Astrocyte (in vitro differentiated cells and primary cell): Measurements from ENCODE around the gene MEG3. TPM values are rescaled to one million over a fixed set of nuclear protein-coding genes. Genes with fewer than 3 reads are reported as not detected.

Experiments used
- DNase-seq: peaks from one replicate; pipeline ENCODE4 v3.0.0-alpha.2; 2010; ENCODE audit warnings: low read depth
- FAIRE-seq: peaks from 2 replicates; lab custom pipeline; 2011; peaks lifted over from hg19 to GRCh38; lab: Jason Lieb, UNC
- H2AFZ ChIP-seq: 2 replicates; pipeline ENCODE4 v1.6.0; 2012; ENCODE audit warnings: low read depth, low read length, inconsistent platforms
- H3K27ac ChIP-seq: 2 replicates; pipeline ENCODE4 v1.5.1; 2011; ENCODE audit warnings: low read depth, low read length, inconsistent platforms
- H3K27me3 ChIP-seq: 2 replicates; pipeline ENCODE4 v1.6.0; 2011; ENCODE audit warnings: low read length, inconsistent platforms; ENCODE audit not compliant: insufficient read depth
- H3K36me3 ChIP-seq: 2 replicates; pipeline ENCODE4 v1.5.1; 2011; ENCODE audit warnings: low read length, inconsistent platforms; ENCODE audit not compliant: insufficient read depth
- H3K4me1 ChIP-seq: 2 replicates; pipeline ENCODE4 v1.5.1; 2011; ENCODE audit warnings: low read length, inconsistent platforms; ENCODE audit not compliant: insufficient read depth
- H3K4me2 ChIP-seq: 2 replicates; pipeline ENCODE4 v1.6.0; 2012; ENCODE audit warnings: low read length, inconsistent platforms
- H3K4me3 ChIP-seq: 2 replicates; pipeline ENCODE4 v1.5.1; 2011; ENCODE audit warnings: low read depth, mild to moderate bottlenecking, low read length, inconsistent platforms; ENCODE audit not compliant: insufficient read depth
- H3K79me2 ChIP-seq: 2 replicates; pipeline ENCODE4 v1.6.0; 2012; ENCODE audit warnings: mild to moderate bottlenecking, low read length, inconsistent platforms; ENCODE audit not compliant: insufficient read depth
- H3K9ac ChIP-seq: 2 replicates; pipeline ENCODE4 v1.6.0; 2012; ENCODE audit warnings: mild to moderate bottlenecking, low read length, inconsistent platforms
- H3K9me3 ChIP-seq: 2 replicates; pipeline ENCODE4 v1.5.1; 2012; ENCODE audit warnings: low read depth, mild to moderate bottlenecking, low read length, inconsistent platforms; ENCODE audit not compliant: insufficient read depth
- H4K20me1 ChIP-seq: 2 replicates; pipeline ENCODE4 v1.6.0; 2012; ENCODE audit warnings: low read length, inconsistent platforms; ENCODE audit not compliant: insufficient read depth
- H3K27ac Mint-ChIP-seq: one replicate; pipeline ENCODE4 v1.8.0; 2021; ENCODE audit warnings: mild to moderate bottlenecking, mixed read lengths; ENCODE audit not compliant: unreplicated experiment
- H3K27me3 Mint-ChIP-seq: one replicate; pipeline ENCODE4 v1.8.0; 2021; ENCODE audit warnings: low read depth, mixed read lengths; ENCODE audit not compliant: unreplicated experiment
- H3K36me3 Mint-ChIP-seq: one replicate; pipeline ENCODE4 v1.8.0; 2021; ENCODE audit warnings: low read depth, mixed read lengths; ENCODE audit not compliant: unreplicated experiment
- H3K4me1 Mint-ChIP-seq: one replicate; pipeline ENCODE4 v1.8.0; 2021; ENCODE audit warnings: low read depth, mixed read lengths; ENCODE audit not compliant: unreplicated experiment
- H3K4me3 Mint-ChIP-seq: one replicate; pipeline ENCODE4 v1.8.0; 2021; ENCODE audit warnings: mild to moderate bottlenecking, moderate library complexity, mixed read lengths; ENCODE audit not compliant: unreplicated experiment
- H3K9me3 Mint-ChIP-seq: one replicate; pipeline ENCODE4 v1.8.0; 2021; ENCODE audit warnings: mild to moderate bottlenecking, mixed read lengths; ENCODE audit not compliant: unreplicated experiment
- EZH2 ChIP-seq: IDR thresholded peaks from 2 replicates; pipeline ENCODE4 v1.6.1; 2012; ENCODE audit warnings: mild to moderate bottlenecking, low read length, inconsistent platforms; ENCODE audit not compliant: insufficient read depth
- total RNA-seq: library from RNA; stranded (reverse); gene quantifications from 2 replicates; pipeline ENCODE4 v1.2.1, GENCODE V29; 2021
- TF ChIP-seq, protein P1 (sequence below): IDR thresholded peaks from 2 replicates; pipeline ENCODE4 v1.5.1; 2011; ENCODE audit warnings: low read depth, mild to moderate bottlenecking, inconsistent platforms, low read length, moderate library complexity; ENCODE audit not compliant: insufficient read depth

MEG3 gene
- total RNA-seq, 1 donor from 2014 or later = not detected

DNA sequence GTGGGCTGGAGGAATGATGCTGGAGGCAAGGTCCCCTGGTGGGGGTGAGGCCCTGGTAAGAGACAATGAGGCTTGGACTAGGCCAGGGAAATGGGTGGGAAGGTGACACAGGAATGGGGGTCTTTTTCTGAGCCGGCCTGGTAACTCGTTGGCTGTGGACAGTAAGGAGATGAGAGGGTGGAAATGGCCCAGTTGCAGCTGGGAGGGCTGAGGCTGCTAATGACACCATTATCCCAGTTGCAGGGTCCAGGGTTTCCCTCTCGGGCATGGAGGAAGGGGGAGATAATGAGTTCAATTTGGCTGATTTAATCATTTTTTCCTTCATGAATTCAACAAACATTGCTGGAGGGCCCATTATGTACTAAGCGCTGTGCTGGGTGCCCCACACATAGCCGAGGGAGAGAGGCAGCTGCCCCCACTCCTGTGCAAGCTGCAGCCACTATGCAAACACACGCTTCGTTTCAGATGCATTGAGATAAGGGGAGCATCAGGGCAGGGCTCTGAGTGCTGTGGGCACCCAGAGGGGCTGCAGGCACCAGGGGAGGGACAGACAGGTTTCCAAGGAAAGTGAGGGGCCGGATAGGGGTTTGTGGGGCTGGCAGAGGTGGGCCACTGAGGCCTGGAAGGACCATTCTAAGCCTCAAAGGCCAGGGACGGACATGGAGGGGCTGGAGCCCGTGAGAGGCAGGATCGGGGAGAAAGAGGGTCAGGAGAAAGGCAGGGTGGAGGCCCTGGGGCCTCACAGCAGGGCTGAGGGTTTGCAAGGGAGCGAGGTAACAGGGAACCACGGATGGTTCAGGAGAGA is 43.2 kb upstream of the MEG3 start:
- no peak for DNase-seq
- Mint-ChIP-seq H3K27me3 (peaks cover 62% of the 10 kb centered on the region), H3K27ac (peak overlapping the region; percentile 69)

DNA sequence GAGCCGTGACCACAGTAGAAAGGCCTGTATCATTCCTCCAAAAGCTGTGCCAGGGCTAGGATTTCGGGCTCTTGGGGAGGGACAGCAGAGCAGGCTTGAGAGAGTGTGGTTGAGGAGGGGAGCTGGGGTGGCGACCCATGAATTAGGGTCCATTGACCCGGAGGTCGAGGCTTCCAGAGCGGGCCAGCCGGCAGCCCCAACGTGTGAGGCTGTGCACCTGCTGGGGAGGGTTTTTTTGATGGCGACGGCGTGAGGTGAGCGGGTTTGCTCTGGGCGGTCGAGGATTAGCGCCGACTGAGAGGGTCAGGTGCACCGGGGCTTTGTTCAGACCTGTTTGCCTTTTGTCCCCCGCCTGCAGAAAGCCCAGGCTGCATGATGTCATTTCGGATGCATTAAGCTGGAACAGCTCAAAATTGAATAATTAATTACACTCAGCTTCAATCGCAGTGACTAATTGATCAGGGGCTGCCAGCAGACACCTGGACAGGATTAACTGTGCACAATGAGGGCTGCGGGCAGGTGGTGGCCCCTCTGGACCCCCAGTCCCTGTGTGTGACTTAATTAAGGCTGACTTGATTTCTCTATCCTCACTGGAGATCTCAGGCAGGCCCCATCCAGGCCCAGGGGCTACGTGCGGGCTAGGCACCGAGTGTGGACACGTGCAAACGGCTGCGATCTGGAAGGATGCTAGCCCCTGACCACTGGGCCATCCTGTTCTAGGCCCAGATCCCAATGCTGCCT is 42.1 kb upstream of the MEG3 start:
- DNase-seq (no peak), FAIRE-seq (no peak)
- peaks cover 3% of the 10 kb centered on the region for H3K9me3 Mint-ChIP-seq
- TF ChIP-seq EZH2 = no peak
- TF ChIP-seq, protein P1, sequence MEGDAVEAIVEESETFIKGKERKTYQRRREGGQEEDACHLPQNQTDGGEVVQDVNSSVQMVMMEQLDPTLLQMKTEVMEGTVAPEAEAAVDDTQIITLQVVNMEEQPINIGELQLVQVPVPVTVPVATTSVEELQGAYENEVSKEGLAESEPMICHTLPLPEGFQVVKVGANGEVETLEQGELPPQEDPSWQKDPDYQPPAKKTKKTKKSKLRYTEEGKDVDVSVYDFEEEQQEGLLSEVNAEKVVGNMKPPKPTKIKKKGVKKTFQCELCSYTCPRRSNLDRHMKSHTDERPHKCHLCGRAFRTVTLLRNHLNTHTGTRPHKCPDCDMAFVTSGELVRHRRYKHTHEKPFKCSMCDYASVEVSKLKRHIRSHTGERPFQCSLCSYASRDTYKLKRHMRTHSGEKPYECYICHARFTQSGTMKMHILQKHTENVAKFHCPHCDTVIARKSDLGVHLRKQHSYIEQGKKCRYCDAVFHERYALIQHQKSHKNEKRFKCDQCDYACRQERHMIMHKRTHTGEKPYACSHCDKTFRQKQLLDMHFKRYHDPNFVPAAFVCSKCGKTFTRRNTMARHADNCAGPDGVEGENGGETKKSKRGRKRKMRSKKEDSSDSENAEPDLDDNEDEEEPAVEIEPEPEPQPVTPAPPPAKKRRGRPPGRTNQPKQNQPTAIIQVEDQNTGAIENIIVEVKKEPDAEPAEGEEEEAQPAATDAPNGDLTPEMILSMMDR = no peak
- no peaks in the 10 kb centered on the region for H4K20me1 ChIP-seq
- H3K36me3 ChIP-seq = no peaks in the 10 kb centered on the region
- H3K4me2 ChIP-seq = no peak overlapping the region
- H3K4me1 Mint-ChIP-seq = no peaks in the 10 kb centered on the region
- H3K4me3 Mint-ChIP-seq = no peak overlapping the region
- H2AFZ ChIP-seq = no peak overlapping the region
- no peaks in the 10 kb centered on the region for H3K27me3 ChIP-seq
- no peak overlapping the region for H3K4me3 ChIP-seq
- no peak overlapping the region for H3K27ac ChIP-seq
- H3K27me3 Mint-ChIP-seq = peaks cover 53% of the 10 kb centered on the region
- no peak overlapping the region for H3K27ac Mint-ChIP-seq
- no peaks in the 10 kb centered on the region for H3K79me2 ChIP-seq
- no peaks in the 10 kb centered on the region for H3K4me1 ChIP-seq
- H3K36me3 Mint-ChIP-seq = peaks cover 3% of the 10 kb centered on the region
- no peak overlapping the region for H3K9ac ChIP-seq
- H3K9me3 ChIP-seq = no peaks in the 10 kb centered on the region

More for the DNA sequence above, 43.2 kb upstream of the MEG3 start:
- Mint-ChIP-seq H3K4me1 (no peaks in the 10 kb centered on the region), H3K9me3 (peaks cover 3% of the 10 kb centered on the region), H3K36me3 (peaks cover 3% of the 10 kb centered on the region), H3K4me3 (no peak overlapping the region)
- Histone ChIP-seq H3K4me3 (no peak overlapping the region), H3K79me2 (no peaks in the 10 kb centered on the region), H3K27ac (no peak overlapping the region), H4K20me1 (no peaks in the 10 kb centered on the region), H3K36me3 (no peaks in the 10 kb centered on the region), H3K27me3 (no peaks in the 10 kb centered on the region), H3K9ac (no peak overlapping the region), H2AFZ (no peak overlapping the region), H3K4me1 (no peaks in the 10 kb centered on the region), H3K4me2 (no peak overlapping the region), H3K9me3 (no peaks in the 10 kb centered on the region)
- FAIRE-seq = no peak
- TF ChIP-seq EZH2 = no peak
- TF ChIP-seq, protein P1 = no peak
